ENCODE results near the gene PAPOLG. TPM values are rescaled to one million over a fixed set of nuclear protein-coding genes. Genes with fewer than 3 reads are reported as not detected.

The PAPOLG gene
- polyA plus RNA-seq, 3 donors, result 4.7 to 8.9 (median 8.0) TPM

DNA sequence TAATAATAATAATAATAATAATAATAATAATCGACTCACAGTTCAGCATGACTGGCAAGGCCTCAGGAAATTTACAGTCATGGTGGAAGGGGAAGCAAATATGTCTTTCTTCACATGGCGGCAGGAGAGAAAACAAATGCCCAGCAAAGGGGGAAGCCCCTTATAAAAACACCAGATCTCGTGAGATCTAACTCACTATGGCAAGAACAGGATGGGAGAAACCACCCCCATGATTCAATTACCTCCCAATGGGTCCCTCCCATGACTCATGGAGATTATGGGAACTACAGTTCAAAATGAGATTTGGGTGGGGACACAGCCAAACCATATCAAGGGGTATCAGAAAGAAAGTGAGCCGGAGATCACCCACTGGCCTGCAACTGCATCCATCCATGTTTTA, 40.5 kb upstream of the PAPOLG start:
- Mint-ChIP-seq H3K4me1 (peaks cover 16% of the 10 kb centered on the region), H3K4me3 (no peak overlapping the region), H3K27ac (no peak overlapping the region), H3K27me3 (ENCODE audit: low read depth in 3 of 3) (peaks cover 2 to 4% (median 2%) of the 10 kb centered on the region in 3 donors), H3K9me3 (peaks cover 1 to 9% (median 3%) of the 10 kb centered on the region in 7 donors), H3K36me3 (no peaks in the 10 kb centered on the region)
- no peaks in the 10 kb centered on the region for H3K9me3 ChIP-seq (replicated peaks in 1 of 2; ENCODE audit: control insufficient read depth in 1 of 2, insufficient read depth in 1 of 2, low read length in 2 of 2)
- intact Hi-C loops (cut with micrococcal nuclease), result no loop called here
- no peak overlapping the region for H2AFZ ChIP-seq (ENCODE audit: insufficient read depth, low read depth, low read length, poor library complexity, severe bottlenecking)
- H3K9ac ChIP-seq (ENCODE audit: insufficient read depth, low read length, poor library complexity, severe bottlenecking), result no peak overlapping the region
- H3K27ac ChIP-seq (ENCODE audit: low read depth in 1 of 2, low read length in 2 of 2), result no peak overlapping the region
- no peak overlapping the region for H3K4me2 ChIP-seq (replicated peaks; ENCODE audit: extremely low read depth, low read length, poor library complexity, severe bottlenecking)
- H3K27me3 ChIP-seq (ENCODE audit: control insufficient read depth in 2 of 2, insufficient read depth in 2 of 2, low read length in 2 of 2), result no peaks in the 10 kb centered on the region
- no peaks in the 10 kb centered on the region for H4K20me1 ChIP-seq (ENCODE audit: insufficient read depth, low read length)
- peaks cover 7 to 9% of the 10 kb centered on the region in 2 donors for H3K4me1 ChIP-seq (ENCODE audit: control insufficient read depth in 1 of 2, insufficient read depth in 2 of 2, low read length in 2 of 2)
- no peak overlapping the region for H3K4me3 ChIP-seq (replicated peaks in 1 of 3; ENCODE audit: low read depth in 2 of 3, low read length in 3 of 3)
- H3K79me2 ChIP-seq (ENCODE audit: insufficient read depth, low read length), result no peaks in the 10 kb centered on the region
- WGBS (ENCODE audit: insufficient coverage), result no CpG with 5 or more reads among the region's 4 CpGs
- H3K36me3 ChIP-seq (replicated peaks in 1 of 2; ENCODE audit: control insufficient read depth in 1 of 2, insufficient read depth in 2 of 2, low read length in 2 of 2), result no peaks in the 10 kb centered on the region
- TF ChIP-seq, protein P1, sequence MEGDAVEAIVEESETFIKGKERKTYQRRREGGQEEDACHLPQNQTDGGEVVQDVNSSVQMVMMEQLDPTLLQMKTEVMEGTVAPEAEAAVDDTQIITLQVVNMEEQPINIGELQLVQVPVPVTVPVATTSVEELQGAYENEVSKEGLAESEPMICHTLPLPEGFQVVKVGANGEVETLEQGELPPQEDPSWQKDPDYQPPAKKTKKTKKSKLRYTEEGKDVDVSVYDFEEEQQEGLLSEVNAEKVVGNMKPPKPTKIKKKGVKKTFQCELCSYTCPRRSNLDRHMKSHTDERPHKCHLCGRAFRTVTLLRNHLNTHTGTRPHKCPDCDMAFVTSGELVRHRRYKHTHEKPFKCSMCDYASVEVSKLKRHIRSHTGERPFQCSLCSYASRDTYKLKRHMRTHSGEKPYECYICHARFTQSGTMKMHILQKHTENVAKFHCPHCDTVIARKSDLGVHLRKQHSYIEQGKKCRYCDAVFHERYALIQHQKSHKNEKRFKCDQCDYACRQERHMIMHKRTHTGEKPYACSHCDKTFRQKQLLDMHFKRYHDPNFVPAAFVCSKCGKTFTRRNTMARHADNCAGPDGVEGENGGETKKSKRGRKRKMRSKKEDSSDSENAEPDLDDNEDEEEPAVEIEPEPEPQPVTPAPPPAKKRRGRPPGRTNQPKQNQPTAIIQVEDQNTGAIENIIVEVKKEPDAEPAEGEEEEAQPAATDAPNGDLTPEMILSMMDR (IDR thresholded peaks at IDR 0.05), result no peak
- peak in 1 of 3 donors; percentile 28 for DNase-seq

DNA sequence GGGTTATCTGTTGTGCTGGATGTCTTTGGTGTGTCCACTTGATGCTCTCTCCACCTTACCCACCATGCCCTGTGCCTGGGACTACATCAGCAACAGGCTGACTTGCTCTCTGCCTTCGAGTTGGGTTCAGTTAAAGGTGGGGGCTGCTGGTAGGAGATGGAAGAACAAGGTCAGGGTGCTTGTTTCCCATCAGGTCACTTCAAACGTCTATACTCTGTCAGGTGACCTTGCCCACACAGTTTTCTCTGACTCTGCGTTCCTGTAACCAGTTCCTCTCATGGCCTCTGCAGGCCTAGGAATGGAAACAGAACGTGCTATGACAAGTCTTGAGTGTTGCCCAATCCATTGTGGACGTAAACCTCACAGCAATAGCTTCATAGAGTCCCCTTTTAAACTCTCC, 38.4 kb upstream of the PAPOLG start:
- no peaks in the 10 kb centered on the region for H3K36me3 ChIP-seq (replicated peaks in 1 of 2; ENCODE audit: control insufficient read depth in 1 of 2, insufficient read depth in 2 of 2, low read length in 2 of 2)
- H3K4me2 ChIP-seq (replicated peaks; ENCODE audit: extremely low read depth, low read length, poor library complexity, severe bottlenecking), result no peak overlapping the region
- peaks cover 2 to 4% (median 2%) of the 10 kb centered on the region in 3 donors for H3K27me3 Mint-ChIP-seq (ENCODE audit: low read depth in 3 of 3)
- no peak overlapping the region for H3K9ac ChIP-seq (ENCODE audit: insufficient read depth, low read length, poor library complexity, severe bottlenecking)
- WGBS (ENCODE audit: insufficient coverage), result 0% methylated on average over 4 of the region's 5 CpGs
- H4K20me1 ChIP-seq (ENCODE audit: insufficient read depth, low read length), result no peaks in the 10 kb centered on the region
- H3K79me2 ChIP-seq (ENCODE audit: insufficient read depth, low read length), result no peaks in the 10 kb centered on the region
- peaks cover 0 to 3% of the 10 kb centered on the region in 2 donors for H3K4me1 ChIP-seq (ENCODE audit: control insufficient read depth in 1 of 2, insufficient read depth in 2 of 2, low read length in 2 of 2)
- no peaks in the 10 kb centered on the region for H3K27me3 ChIP-seq (ENCODE audit: control insufficient read depth in 2 of 2, insufficient read depth in 2 of 2, low read length in 2 of 2)
- peaks cover 1 to 9% (median 3%) of the 10 kb centered on the region in 7 donors for H3K9me3 Mint-ChIP-seq
- peak; percentile 30 to 54 (median 30) for DNase-seq
- H2AFZ ChIP-seq (ENCODE audit: insufficient read depth, low read depth, low read length, poor library complexity, severe bottlenecking), result no peak overlapping the region
- H3K4me3 Mint-ChIP-seq, result no peak overlapping the region
- H3K4me1 Mint-ChIP-seq, result peaks cover 9% of the 10 kb centered on the region
- H3K9me3 ChIP-seq (replicated peaks in 1 of 2; ENCODE audit: control insufficient read depth in 1 of 2, insufficient read depth in 1 of 2, low read length in 2 of 2), result no peaks in the 10 kb centered on the region
- no peak overlapping the region for H3K4me3 ChIP-seq (replicated peaks in 1 of 3; ENCODE audit: low read depth in 2 of 3, low read length in 3 of 3)
- H3K27ac ChIP-seq (ENCODE audit: low read depth in 1 of 2, low read length in 2 of 2), result no peak overlapping the region
- intact Hi-C loops (cut with micrococcal nuclease), result no loop called here
- H3K27ac Mint-ChIP-seq, result peak overlapping the region; percentile 13 to 77 (median 35)
- TF ChIP-seq, protein P1 (IDR thresholded peaks at IDR 0.05), result no peak
- H3K36me3 Mint-ChIP-seq, result no peaks in the 10 kb centered on the region

Measured in CD14-positive monocyte (primary cell).